Loucy (cell line): ENCODE data around the gene MFN2.

ENCODE experiments used
- EZH2phosphoT487 ChIP-seq: fragments of 200-600 bp; IDR thresholded peaks from 2 replicates; pipeline ENCODE4 v1.6.1; 2018; ENCODE audit warnings: antibody characterized with exemption, mild to moderate bottlenecking, moderate library complexity, borderline replicate concordance
- TF ChIP-seq, protein P1 (sequence below): fragments of 200-600 bp; sonication (generic); conservative IDR thresholded peaks from 2 replicates; pipeline ENCODE4 v1.5.1; 2014; ENCODE audit warnings: mild to moderate bottlenecking, antibody characterized with exemption, low read length

DNA sequence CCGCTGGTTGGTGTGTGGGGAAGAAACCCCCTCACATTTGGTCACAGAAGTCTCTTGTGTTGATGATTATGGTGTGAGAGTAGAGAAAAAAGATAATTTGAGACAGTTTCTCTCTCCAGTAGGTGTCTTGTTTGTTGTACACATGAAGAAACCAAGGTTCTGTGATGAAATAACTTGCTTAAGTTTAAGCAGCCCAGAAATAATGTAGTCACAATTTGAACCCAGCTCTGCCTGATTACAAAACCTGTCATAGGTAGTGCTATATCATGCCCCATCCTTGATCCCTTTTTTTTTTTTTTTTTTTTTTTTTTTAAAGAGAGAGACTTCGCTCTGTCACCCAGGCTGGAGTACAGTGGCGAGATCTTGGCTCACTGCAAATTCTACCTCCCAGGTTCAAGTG lies 4.9 kb downstream of the MFN2 start:
- no peak for TF ChIP-seq EZH2phosphoT487
- TF ChIP-seq, protein P1, sequence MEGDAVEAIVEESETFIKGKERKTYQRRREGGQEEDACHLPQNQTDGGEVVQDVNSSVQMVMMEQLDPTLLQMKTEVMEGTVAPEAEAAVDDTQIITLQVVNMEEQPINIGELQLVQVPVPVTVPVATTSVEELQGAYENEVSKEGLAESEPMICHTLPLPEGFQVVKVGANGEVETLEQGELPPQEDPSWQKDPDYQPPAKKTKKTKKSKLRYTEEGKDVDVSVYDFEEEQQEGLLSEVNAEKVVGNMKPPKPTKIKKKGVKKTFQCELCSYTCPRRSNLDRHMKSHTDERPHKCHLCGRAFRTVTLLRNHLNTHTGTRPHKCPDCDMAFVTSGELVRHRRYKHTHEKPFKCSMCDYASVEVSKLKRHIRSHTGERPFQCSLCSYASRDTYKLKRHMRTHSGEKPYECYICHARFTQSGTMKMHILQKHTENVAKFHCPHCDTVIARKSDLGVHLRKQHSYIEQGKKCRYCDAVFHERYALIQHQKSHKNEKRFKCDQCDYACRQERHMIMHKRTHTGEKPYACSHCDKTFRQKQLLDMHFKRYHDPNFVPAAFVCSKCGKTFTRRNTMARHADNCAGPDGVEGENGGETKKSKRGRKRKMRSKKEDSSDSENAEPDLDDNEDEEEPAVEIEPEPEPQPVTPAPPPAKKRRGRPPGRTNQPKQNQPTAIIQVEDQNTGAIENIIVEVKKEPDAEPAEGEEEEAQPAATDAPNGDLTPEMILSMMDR, result no peak
